K562 treated with DMSO at 1 percent for 24 hours (cell line): ENCODE results near the gene PIGQ. TPM values are rescaled to one million over a fixed set of nuclear protein-coding genes. Genes with fewer than 3 reads are reported as not detected.

Source experiments
- total RNA-seq: library from RNA; unstranded; fragments of 300-600 nt; gene quantifications from 2 replicates; pipeline ENCODE4 v1.2.3, GENCODE V29; 2022; ENCODE audit warnings: low read depth; ENCODE audit not compliant: insufficient read depth

The PIGQ gene
- 55.4 and 66.8 TPM in 2 replicates for total RNA-seq

DNA sequence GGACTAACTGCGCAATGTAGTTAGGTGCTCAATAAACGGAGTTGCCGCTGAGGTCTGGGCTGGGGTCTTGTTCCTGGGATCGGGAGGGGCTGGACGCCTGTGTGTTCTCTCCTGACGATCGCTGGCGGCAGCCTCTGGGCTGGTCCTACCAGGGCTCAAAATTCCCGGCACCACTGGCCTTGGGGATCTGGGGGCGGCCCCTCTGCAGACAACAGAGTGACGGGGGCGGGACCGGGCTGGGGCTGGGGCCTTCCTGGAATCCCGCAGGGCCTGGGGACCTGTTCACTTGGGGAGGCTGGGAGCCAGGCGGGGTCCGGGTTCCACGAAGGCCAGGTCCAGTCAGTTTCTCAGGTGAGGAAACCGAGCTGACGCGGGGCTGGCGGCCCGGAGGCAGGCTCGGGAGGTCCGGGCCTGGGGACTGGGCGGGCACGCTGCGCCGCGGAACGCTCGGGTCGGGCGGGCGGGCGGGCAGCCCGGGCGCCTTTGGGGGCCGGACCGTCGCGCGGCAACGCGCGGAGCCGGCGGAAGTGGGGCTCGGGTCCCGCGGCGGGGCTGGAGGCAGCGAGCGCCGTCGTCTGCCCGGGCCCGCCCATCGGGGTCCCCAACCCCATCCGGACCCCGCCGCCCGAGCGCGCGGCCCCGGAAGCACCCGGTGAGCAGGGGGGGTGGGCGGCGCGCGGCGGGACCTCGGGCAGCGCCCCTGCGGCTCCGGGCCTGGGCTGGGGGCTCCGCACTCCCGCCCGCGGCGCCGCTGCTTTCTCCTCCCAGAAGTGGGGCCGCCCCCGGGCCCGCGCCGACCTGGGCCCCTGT, at the start of gene PIGQ:
PIGQ (plus strand) TSS at position 524 of the 810 bp plus-strand sequence. CDS start 4,107 bp downstream, outside the sequence.

DNA sequence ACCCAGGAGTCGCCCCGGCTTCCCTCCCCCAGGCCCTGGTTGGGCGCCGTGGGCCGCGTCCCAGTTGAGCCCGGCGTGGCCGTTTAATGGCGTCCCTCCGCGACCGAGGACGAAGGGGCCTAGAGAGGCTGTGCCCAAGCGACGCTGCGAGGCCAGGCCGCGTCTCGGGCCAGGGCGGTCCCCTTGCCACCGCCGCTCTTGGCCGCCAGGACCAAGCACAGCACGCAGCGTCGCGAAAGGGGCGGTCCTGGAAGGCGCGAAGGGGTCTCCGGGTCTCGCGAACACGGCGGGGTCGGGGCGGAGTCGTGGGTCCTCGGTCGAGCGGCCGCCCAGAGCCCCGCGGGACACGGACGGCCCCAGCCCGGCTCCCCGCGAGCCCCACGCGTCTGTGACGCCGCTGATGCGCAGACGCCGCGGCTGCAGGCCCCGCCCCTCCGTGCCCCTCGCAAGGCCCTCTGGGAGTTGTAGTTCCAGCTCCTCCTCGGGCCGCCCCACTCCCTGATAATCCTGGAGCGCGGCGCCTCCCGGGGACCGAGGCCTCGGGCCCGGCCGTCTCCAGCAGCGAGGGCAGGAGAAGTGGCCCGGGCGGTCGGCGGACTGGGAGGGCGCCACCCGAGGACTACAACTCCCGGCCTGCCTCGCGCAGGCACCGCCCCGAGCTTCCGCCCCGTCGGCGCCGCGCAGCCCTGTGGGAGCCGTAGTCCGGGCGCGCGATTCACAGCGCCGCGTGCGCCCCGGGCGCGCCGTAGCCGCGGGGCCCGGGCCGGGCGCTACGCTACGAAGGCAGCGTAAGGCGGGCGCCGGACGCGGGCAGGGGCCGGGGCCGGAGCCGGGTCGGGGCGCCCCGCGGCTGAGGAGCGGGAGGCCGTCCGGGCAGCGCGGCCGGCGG, 42.5 kb upstream of the PIGQ start, which contains the start of gene CAPN15:
CAPN15 (plus strand) TSS at position 698 of the 889 bp plus-strand sequence. CDS start 19,127 bp downstream, outside the sequence.

GRCh38 chr16:560204-560700, 9.5 kb upstream of the PIGQ start, which contains the start of gene PRR35:
PRR35 (plus strand) TSS chr16:560394; CDS start chr16:563295, 2,901 bp downstream.

DNA sequence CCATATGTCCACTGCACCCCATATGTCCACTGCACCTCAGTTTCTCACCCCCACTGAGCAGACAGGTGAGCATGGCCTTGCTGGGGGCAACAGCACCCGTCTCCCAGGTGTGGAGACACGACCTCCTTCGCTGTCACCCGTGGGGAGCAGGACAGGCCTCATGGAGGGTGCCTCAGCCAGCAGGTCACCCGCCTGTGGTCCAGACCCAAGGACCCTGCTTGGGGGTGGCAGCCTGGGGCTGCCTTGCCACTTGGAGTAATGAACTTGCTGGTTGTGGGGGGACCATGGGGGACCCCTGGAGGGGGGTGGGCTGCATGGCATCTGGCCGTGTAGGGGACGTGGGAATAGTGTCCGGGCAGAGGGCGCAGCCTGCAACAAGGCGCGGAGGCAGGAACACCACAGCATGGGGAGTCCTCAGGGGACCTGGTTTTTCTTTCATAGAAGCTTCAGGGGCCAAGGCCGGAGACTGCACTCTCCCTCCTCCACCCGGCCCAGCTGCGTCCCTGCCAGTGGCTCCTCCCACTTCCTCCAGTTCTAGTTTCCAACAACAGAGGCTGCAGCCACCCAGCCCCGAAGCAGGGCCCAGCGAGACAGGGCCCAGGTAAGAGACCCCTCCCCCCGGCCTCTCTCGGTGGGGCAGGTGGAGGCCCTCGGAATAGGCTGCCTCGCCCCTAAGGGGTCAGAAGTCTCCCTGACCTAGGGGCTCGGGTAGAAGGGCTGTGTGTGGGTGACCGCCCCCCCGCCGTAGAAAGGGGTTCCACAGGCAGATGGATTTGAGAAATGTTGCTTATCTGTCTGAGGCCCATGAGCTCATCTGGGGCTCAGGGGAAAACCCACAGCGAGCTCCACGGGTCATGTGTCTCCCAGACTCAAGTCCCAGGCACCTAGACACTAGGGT, 3.0 kb upstream of the PIGQ start, which contains the start of gene NHLRC4:
NHLRC4 (plus strand) TSS at position 531 of the 898 bp plus-strand sequence. CDS start 1,043 bp downstream, outside the sequence.

GRCh38 chr16:589658-590187, 20.0 kb downstream of the PIGQ start, which contains the start of gene RAB40C:
RAB40C (plus strand) TSS chr16:590066; CDS start chr16:590292, 226 bp downstream.

GRCh38 chr16:630815-631405, 61.1 kb downstream of the PIGQ start, which contains the start of gene WFIKKN1:
WFIKKN1 (plus strand) TSS chr16:630985; CDS start chr16:631254, 269 bp downstream.

Other genes with a start within 250 kb of the PIGQ start
- 43.7 and 44.5 TPM in 2 replicates for gene AXIN1, start 217.2 kb upstream of the PIGQ start, total RNA-seq
- gene MRPL28, start 199.4 kb upstream of the PIGQ start, total RNA-seq, result 122 and 140 TPM in 2 replicates
- 124 and 139 TPM in 2 replicates for gene PGAP6, start 188.0 kb upstream of the PIGQ start, total RNA-seq
- gene NME4, start 172.8 kb upstream of the PIGQ start, total RNA-seq, result 154 and 165 TPM in 2 replicates
- 56.3 and 58.3 TPM in 2 replicates for gene DECR2, start 168.1 kb upstream of the PIGQ start, total RNA-seq
- 25.0 and 30.8 TPM in 2 replicates for gene RAB11FIP3, start 144.3 kb upstream of the PIGQ start, total RNA-seq
- 64.7 and 73.6 TPM in 2 replicates for gene CAPN15, start 42.3 kb upstream of the PIGQ start, total RNA-seq
- 0.23 TPM in 1 of 2 replicates, not detected in the other for gene PRR35, start 9.6 kb upstream of the PIGQ start, total RNA-seq
- 12.5 and 14.0 TPM in 2 replicates for gene NHLRC4, start 3.0 kb upstream of the PIGQ start, total RNA-seq
- 42.1 and 47.9 TPM in 2 replicates for gene RAB40C, start 20.1 kb downstream of the PIGQ start, total RNA-seq
- gene WFIKKN1, start 61.0 kb downstream of the PIGQ start, total RNA-seq, result 13.4 and 16.8 TPM in 2 replicates
- 134 and 166 TPM in 2 replicates for gene METTL26, start 66.3 kb downstream of the PIGQ start, total RNA-seq
- gene MCRIP2, start 71.9 kb downstream of the PIGQ start, total RNA-seq, result 93.9 and 111 TPM in 2 replicates
- gene WDR90, start 79.4 kb downstream of the PIGQ start, total RNA-seq, result 2.6 and 4.1 TPM in 2 replicates
- 154 and 166 TPM in 2 replicates for gene RHOT2, start 98.2 kb downstream of the PIGQ start, total RNA-seq
- gene RHBDL1, start 105.7 kb downstream of the PIGQ start, total RNA-seq, result 1.2 and 3.0 TPM in 2 replicates
- gene STUB1, start 110.4 kb downstream of the PIGQ start, total RNA-seq, result 165 and 192 TPM in 2 replicates
- 102 and 106 TPM in 2 replicates for gene JMJD8, start 114.4 kb downstream of the PIGQ start, total RNA-seq
- 33.8 and 37.4 TPM in 2 replicates for gene WDR24, start 120.4 kb downstream of the PIGQ start, total RNA-seq
- gene FBXL16, start 135.8 kb downstream of the PIGQ start, total RNA-seq, result 4.8 and 5.8 TPM in 2 replicates
- gene METRN, start 145.2 kb downstream of the PIGQ start, total RNA-seq, result 47.3 and 52.0 TPM in 2 replicates
- 76.2 and 84.9 TPM in 2 replicates for gene ANTKMT, start 151.2 kb downstream of the PIGQ start, total RNA-seq
- 1.3 and 1.8 TPM in 2 replicates for gene CCDC78, start 156.5 kb downstream of the PIGQ start, total RNA-seq
- 22.0 and 22.6 TPM in 2 replicates for gene HAGHL, start 157.1 kb downstream of the PIGQ start, total RNA-seq
- 40.1 and 45.9 TPM in 2 replicates for gene CIAO3, start 171.0 kb downstream of the PIGQ start, total RNA-seq
- gene MSLN, start 190.8 kb downstream of the PIGQ start, total RNA-seq, result not detected in 2 replicates
- 64.3 and 67.5 TPM in 2 replicates for gene RPUSD1, start 218.4 kb downstream of the PIGQ start, total RNA-seq
- gene CHTF18, start 218.7 kb downstream of the PIGQ start, total RNA-seq, result 46.3 and 54.9 TPM in 2 replicates
- not detected in 2 replicates for gene GNG13, start 230.8 kb downstream of the PIGQ start, total RNA-seq